Activated T-cell treated with anti-CD3 and anti-CD28 coated beads, Interleukin-2, amount 50 U/mL, for 1 hour (primary cell): ENCODE measurements around the gene TTC7B.

ENCODE experiments used
- DNase-seq: peaks from one replicate; pipeline ENCODE4 v3.0.0-alpha.2; 2020

Gene TTC7B

GRCh38 chr14:90587252-90587910 lies 228.8 kb downstream of the TTC7B start:
- DNase-seq: no peak

GRCh38 chr14:90585106-90585505 lies 231.1 kb downstream of the TTC7B start:
- DNase-seq: no peak

- no peak for DNase-seq
These were observed 232.2 kb downstream of the TTC7B start for GRCh38 chr14:90583916-90584605.

DNA sequence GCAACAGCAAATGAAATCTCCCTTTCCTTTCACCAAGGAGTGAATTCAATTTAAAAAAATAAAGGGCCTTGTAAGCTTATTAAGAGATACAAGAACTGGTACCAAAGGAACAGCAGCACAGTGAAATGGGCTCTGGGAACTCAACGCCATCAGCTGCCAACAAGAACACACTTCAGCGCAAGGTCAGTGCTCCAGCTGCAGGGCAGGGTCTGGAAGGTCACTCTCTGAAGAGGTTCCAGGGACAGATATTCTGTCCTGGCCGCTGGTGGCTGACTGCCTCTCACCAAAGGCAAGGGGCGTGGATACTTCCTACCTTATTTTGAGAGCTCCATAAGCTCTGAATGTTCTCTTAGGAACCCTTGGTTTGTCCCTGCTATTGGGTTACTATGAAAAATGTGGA lies 232.8 kb downstream of the TTC7B start:
- DNase-seq: no peak

DNA sequence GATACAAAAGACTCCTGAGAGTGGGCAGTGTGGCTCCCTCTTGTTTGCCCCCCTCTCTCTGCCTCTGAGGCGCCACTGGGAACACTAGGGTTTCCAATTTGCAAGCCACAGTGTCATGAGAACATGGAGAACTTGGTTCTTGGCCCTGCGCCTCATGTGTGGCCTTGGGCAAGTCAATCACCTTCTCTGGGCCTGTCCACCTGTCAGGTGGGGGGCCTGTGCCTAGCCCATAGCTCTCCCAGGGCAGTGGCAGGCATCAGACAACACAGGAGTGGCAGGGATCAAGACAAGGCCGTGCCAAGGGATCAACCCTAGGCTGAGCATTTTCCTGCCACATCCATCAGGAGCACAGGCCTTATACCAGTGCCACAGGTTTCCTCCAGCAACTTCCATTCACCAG lies 234.1 kb downstream of the TTC7B start:
- no peak for DNase-seq

- DNase-seq: no peak
These were observed 234.5 kb downstream of the TTC7B start for GRCh38 chr14:90581745-90582144.

DNA sequence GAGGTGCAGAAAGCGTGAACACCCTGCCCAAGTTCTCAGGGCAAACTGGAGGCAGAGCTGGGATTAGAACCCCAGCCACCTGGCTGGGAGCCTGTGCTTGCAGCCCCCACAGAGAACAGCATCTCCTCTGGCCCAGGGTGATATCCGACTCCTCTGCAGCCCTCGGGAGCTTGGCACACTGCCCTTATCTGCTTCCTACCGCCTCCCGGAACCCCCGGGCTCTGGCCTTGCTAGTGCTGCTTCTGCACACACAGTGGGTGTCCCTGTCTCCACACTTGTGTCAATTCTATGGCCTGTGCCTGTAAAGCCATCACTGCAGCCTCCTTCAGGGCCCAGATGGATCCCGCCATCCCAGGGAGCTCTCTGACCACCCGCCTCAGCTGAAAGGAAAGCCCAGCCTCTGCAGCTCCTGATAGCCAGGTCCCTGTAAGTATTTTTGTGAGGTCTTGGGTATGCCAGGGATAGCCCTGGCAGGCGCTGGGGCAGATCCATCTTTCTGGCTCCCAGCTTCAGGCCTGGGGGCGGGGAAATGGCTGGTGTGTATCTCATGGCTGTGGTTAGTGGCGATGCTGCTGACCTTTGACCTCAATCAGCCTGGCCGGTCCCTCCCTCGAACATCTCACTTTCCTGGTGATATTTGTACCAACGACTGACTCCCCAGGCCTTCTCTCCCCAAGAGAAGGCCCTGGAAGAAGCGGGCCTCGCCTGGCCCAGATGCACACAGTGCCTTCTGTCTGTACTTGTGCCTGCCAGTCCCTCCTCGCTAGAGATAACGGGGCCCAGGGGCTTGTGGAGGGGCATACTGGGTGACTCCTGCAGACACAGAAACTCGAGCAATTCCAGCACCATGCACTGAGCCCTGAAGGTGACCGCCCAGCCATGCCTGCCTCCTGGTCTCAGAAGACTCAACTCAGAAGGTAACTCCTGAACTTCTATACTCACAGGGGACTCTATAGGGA lies 235.6 kb downstream of the TTC7B start:
- DNase-seq: no peak

DNA sequence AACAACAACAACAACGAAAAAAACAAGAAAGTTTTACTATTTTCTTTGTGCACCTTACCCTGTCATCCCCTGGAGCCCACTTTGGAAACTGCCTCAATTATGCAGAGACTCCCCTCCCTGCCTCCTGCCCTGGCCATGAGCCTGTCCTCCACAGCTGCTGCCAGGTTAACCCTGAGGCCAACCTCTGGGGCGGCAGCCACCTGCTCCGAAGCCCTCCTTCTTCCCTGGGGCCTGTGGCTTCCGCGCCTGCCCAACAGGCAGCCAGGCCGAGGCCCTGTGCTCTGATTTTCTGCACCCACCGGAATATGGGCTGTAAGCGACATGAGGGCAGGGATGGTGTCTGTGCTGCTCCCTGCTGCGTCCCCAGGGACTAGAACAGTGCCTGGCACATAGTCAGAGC lies 236.4 kb downstream of the TTC7B start:
- DNase-seq: no peak

DNA sequence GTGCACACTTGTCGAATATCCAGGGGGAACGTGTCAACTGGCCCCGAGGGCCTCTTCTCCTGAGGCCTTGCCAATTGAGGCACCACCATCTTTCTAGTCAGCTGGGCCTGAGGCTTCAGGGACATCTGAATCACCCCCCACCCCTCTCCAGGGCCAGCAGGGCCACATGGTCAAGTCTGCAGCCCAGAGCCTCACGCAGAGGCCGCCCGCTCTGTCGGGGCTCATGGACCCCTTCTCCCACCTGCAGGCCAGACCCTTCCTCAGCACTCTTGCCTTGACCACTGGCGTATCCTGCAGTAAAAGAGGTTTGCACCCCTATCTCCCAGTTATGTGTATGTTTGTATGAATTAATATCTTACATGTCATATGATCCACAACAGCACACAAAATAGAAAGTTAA lies 237.1 kb downstream of the TTC7B start:
- DNase-seq: no peak

DNA sequence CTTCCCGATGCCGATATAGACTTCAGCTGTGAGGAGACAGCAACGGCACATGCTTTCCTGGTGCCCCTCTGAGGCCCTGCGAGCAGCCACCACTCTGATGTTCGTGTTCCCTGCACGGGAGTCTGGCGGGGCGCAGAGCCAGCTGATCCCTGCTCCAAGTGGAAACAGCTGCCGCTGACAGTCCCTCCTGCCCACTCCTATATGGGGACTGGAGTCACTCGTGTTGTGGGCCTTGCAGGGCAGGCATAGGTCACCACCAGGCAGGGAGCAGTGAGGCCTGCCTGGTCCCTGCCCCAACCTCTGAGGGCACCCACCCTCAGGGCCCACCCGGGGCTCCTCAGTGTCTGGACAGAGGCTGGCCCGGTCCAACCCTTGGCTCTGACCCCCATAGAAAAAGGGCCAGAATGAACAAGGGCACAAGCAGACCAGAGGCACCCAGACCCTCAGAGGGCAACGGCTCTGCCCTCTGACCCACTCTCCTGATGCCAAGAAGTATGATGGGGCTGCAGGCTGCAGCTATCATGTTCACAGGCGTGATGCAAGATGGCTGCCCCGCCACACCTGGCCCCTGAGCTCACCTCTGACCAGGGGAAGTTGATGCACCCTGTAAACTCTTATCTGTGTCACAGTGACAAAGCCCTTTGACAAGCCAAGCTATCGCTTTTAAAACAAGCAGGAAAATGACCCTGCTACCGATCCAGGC lies 237.8 kb downstream of the TTC7B start:
- DNase-seq: no peak

DNA sequence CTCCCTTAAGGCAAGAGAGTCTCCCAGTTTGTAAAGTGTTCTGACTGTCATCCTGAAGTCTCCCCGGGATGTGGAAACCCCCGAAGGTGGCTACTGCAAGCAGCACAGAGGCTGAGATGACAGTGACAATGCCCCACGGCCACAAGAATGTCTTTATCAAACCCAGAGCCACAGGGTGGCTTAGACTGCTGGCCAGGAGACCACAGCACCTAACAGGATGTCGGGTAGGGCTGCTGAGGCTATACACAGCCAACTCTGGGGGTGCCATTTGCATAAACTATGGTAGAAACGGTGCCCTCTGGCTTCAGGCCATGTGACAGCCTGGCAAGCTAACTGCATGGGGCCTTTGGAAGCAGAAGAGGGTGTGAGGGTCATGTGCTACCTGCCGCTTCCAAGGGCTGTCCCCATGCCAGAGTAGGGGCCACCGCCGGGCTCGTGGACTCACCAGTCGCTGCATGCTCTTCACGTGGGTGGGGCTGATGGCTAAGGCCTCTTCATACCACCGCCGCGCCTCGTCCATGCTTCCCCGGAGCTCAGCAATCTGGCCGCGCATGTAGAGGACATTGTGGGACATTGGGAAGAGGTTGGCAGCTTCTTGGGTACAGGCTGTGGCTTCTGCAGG lies 238.5 kb downstream of the TTC7B start:
- no peak for DNase-seq

DNA sequence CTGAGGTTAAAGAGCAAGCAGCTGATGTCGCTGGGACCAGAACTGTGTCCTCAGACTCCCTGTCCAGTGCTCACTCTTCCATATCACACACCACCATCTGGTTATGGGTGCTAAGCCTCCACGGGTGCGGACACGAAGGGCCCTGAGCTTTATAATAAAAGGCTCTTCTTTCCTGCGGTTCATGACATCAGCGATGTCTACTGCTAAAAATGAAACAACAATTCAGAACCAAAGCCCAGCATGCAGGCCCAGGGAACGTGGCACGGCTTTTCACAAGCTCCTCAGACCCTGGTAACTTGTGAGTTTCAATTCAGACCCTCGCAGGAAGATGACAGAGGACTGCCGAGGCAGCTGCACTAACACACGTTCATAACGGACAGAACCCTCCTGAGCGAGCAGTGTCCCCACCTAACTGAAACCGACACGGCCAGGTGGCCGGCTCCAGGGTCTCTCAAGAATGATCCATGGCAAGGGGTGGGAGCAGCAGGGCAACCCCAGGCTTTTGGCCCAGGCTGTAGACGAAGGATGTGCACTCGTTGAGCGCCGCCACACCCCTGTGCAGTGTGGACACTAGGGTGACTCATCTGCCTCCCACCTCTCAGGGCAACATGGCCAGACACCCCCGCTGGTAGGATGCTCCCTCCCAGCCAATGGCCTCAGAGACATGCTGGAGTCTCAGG lies 239.1 kb downstream of the TTC7B start:
- no peak for DNase-seq

DNA sequence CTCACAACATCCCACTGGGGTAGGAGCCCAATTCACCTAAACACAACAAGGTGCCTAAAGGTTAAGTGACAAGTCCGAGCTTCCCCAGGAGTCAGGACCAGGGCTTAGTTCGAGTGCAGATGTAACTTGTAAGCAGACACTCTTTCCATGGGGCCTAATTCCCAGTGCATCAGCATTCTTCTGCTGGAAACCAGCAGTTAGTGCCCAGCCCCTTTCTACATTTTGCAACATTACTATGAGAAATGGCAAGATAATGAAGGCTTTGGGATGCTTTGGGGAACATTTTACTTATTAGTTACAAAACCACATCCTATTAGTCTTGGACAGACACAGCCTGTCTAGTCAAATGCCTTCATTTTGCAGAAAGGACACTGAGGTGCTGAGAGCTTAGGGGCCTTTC lies 239.6 kb downstream of the TTC7B start:
- DNase-seq: no peak

GRCh38 chr14:90575781-90576180 lies 240.4 kb downstream of the TTC7B start:
- no peak for DNase-seq

- DNase-seq: no peak
These were observed 240.9 kb downstream of the TTC7B start for GRCh38 chr14:90575336-90575735.

DNA sequence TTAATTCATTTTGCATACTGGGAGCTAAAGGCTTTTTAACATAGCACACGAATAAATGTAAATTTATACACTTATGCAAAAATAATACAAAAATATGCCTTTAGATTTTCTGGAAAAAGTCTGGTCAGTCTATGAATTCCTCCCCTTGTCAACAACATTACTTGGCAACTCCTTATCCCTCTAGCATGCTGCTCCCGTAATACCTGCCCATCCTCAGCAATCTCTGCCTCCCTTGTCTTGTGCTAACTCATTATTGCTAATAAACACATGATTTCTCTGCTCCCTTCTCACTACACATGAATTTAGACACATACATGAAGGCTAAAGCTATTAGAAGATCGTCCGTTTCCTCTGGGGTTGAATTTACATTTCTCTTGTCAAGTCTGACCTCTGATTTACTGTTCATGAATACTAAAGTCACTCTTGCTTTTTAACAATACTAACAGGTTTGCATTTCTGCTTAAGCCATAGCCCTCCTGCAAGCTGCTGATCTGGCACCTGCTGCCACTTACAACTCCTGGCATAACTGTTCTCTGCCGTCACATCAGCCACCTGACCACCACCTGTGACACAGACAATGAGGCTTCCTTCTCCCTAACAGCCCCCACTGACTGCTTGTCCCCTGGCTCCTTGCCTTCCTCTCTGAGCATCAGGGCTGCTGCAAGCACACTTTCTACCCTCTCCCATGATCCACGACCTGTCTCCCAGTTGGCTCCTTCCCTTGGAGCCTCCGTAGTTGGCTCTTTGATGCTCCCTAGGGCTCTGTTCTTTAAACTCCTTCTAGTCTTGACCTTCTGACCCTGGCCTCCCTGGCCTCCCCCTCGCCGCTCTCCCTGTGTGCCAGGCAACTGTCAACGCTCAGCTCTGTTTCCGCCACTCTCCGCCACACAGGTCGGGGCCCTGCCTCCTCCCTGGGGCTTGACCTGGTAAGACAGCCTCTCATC lies 241.8 kb downstream of the TTC7B start:
- DNase-seq: no peak

DNA sequence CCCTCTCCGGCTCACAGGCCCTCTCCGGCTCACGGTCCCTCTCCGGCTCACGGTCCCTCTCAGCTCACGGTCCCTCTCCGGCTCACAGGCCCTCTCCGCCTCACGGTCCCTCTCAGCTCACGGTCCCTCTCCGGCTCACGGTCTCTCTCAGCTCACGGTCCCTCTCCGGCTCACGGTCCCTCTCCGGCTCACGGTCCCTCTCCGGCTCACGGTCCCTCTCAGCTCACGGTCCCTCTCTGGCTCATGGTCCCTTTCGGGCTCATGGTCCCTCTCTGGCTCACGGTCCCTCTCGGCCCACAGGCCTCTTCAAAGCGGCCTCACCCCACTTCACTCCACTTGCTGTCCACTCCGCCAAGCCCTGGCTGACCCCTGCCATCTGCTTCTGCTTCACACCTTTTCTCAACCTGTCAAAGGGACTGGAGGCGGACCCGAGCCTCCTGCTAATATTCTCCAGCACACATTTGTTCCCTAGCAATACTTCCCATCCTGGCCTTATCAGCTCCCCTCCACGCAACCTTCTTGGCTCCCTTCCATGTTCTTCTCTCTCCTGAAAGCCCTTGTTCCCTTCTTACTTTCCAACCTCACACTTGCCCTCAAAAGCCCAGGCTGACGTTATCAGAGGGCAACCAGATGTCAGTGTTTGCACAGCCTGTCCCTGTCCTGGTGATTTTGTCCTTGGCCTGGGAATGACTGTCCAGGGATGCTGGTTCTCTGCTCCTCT lies 242.7 kb downstream of the TTC7B start:
- DNase-seq: no peak

- no peak for DNase-seq
These were observed 243.6 kb downstream of the TTC7B start for GRCh38 chr14:90572441-90573150.
